Neutrophil (primary cell): ENCODE data around the gene LGR5.

Experiments
- H3K27ac ChIP-seq: fragments of 200-600 bp; sonication (generic); 2 replicates; pipeline ENCODE4 v1.5.1; 2016; ENCODE audit warnings: mild to moderate bottlenecking, moderate library complexity
- H3K27me3 ChIP-seq: fragments of 200-600 bp; sonication (generic); 2 replicates; pipeline ENCODE4 v1.6.0; 2016; ENCODE audit warnings: mild to moderate bottlenecking
- H3K36me3 ChIP-seq: fragments of 200-600 bp; sonication (generic); 2 replicates; pipeline ENCODE4 v1.5.1; 2017
- H3K4me1 ChIP-seq, 2 experiments: fragments of 200-600 bp in 1 of 2; sonication (generic) in 1 of 2; 1 replicate in 1 of 2; 2 replicates in 1 of 2; pipeline versions ENCODE4 v1.5.1 to v1.6.1; 2013 to 2016; ENCODE audit warnings: low read depth in 1 of 2, low read length in 1 of 2, mild to moderate bottlenecking in 1 of 2, moderate library complexity in 1 of 2; ENCODE audit not compliant: control insufficient read depth in 1 of 2, insufficient read depth in 1 of 2
- H3K4me3 ChIP-seq, 2 experiments: fragments of 200-600 bp in 1 of 2; sonication (generic) in 1 of 2; 1 replicate in 1 of 2; 2 replicates in 1 of 2; pipeline ENCODE4 v1.5.1; 2013 to 2016; ENCODE audit warnings: low read depth in 1 of 2, low read length in 1 of 2, mild to moderate bottlenecking in 1 of 2, moderate library complexity in 1 of 2
- H3K9me3 ChIP-seq: fragments of 200-600 bp; sonication (generic); 2 replicates; pipeline ENCODE4 v1.5.1; 2016
- CTCF ChIP-seq: fragments of 200-600 bp; sonication (generic); IDR thresholded peaks from 2 replicates; pipeline ENCODE4 v1.5.1; 2016; ENCODE audit warnings: antibody characterized with exemption

The LGR5 gene

GRCh38 chr12:71456316-71456715 lies 16.7 kb downstream of the LGR5 start:
- H3K36me3 ChIP-seq = no peaks in the 10 kb centered on the region
- H3K27ac ChIP-seq = no peak overlapping the region
- TF ChIP-seq CTCF = no peak
- no peaks in the 10 kb centered on the region for H3K4me1 ChIP-seq
- no peaks in the 10 kb centered on the region for H3K9me3 ChIP-seq
- H3K4me3 ChIP-seq = no peak overlapping the region
- H3K27me3 ChIP-seq = no peaks in the 10 kb centered on the region

GRCh38 chr12:71456990-71457389 lies 17.4 kb downstream of the LGR5 start:
- H3K36me3 ChIP-seq = no peaks in the 10 kb centered on the region
- H3K4me3 ChIP-seq = no peak overlapping the region
- H3K27ac ChIP-seq = no peak overlapping the region
- no peaks in the 10 kb centered on the region for H3K27me3 ChIP-seq
- H3K9me3 ChIP-seq = no peaks in the 10 kb centered on the region
- H3K4me1 ChIP-seq = no peaks in the 10 kb centered on the region
- TF ChIP-seq CTCF = no peak

- no peaks in the 10 kb centered on the region for H3K9me3 ChIP-seq
- TF ChIP-seq CTCF = no peak
- H3K36me3 ChIP-seq = no peaks in the 10 kb centered on the region
- H3K27ac ChIP-seq = no peak overlapping the region
- H3K4me1 ChIP-seq = no peaks in the 10 kb centered on the region
- no peak overlapping the region for H3K4me3 ChIP-seq
- no peaks in the 10 kb centered on the region for H3K27me3 ChIP-seq
Observed at GRCh38 chr12:71460318-71460717, 20.7 kb downstream of the LGR5 start.

- H3K27ac ChIP-seq = no peak overlapping the region
- H3K4me1 ChIP-seq = no peaks in the 10 kb centered on the region
- no peaks in the 10 kb centered on the region for H3K36me3 ChIP-seq
- H3K9me3 ChIP-seq = no peaks in the 10 kb centered on the region
- no peak for TF ChIP-seq CTCF
- no peaks in the 10 kb centered on the region for H3K27me3 ChIP-seq
- no peak overlapping the region for H3K4me3 ChIP-seq
Observed at GRCh38 chr12:71460850-71461609, 21.4 kb downstream of the LGR5 start.

GRCh38 chr12:71461787-71462328 lies 22.3 kb downstream of the LGR5 start:
- Histone ChIP-seq H3K27me3 (no peaks in the 10 kb centered on the region), H3K27ac (no peak overlapping the region), H3K4me3 (no peak overlapping the region), H3K9me3 (no peaks in the 10 kb centered on the region), H3K36me3 (no peaks in the 10 kb centered on the region), H3K4me1 (no peaks in the 10 kb centered on the region)
- TF ChIP-seq CTCF = no peak
